Head of caudate nucleus (tissue), 42 donors: Measurements from ENCODE around the gene KRTAP5-4.
"Not testable (repeated sequence)": the region's sequence is repeated elsewhere in the genome, so short reads cannot be mapped to it uniquely, and the experiment has no call there.

ENCODE experiments used
- DNase-seq, 42 donors: peaks; one replicate each; pipeline versions ENCODE4 v3.0.0 to v3.0.0-alpha.2; 2020 to 2021; ENCODE audit warnings: mixed read lengths in 7 of 42
- intact Hi-C: fragments of 100-400 bp; cut with DNase I; formaldehyde crosslinking; loops from one replicate; pipeline ENCODE4 v1.15.0; 2022

KRTAP5-4 gene

GRCh38 chr11:1623716-1624115, 1.8 kb upstream of the KRTAP5-4 start:
- intact Hi-C loops = no loop called here
- DNase-seq = no peak

GRCh38 chr11:1619449-1619848, 2.5 kb downstream of the KRTAP5-4 start:
- DNase-seq = no peak
- intact Hi-C loops = no loop called here

GRCh38 chr11:1618231-1618630, 3.7 kb downstream of the KRTAP5-4 start:
- intact Hi-C loops = no loop called here
- DNase-seq = no peak

- intact Hi-C loops = no loop called here
- DNase-seq = no peak
Measured at GRCh38 chr11:1608363-1608762, 13.6 kb downstream of the KRTAP5-4 start, which contains the start of gene KRTAP5-3. Gene KRTAP5-3 (minus strand): TSS chr11:1608463. CDS start chr11:1608385, 78 bp downstream.

- intact Hi-C loops, DNase-seq: not testable (repeated sequence)
Measured at GRCh38 chr11:1607901-1608300, 14.0 kb downstream of the KRTAP5-4 start.

GRCh38 chr11:1607156-1607845, 14.6 kb downstream of the KRTAP5-4 start:
- DNase-seq, intact Hi-C loops: not testable (repeated sequence)

GRCh38 chr11:1605923-1606322, 16.0 kb downstream of the KRTAP5-4 start:
- intact Hi-C loops, DNase-seq: not testable (repeated sequence)

- DNase-seq = no peak
- intact Hi-C loops = no loop called here
Measured at GRCh38 chr11:1604711-1605110, 17.2 kb downstream of the KRTAP5-4 start.

GRCh38 chr11:1604181-1604580, 17.8 kb downstream of the KRTAP5-4 start:
- no peak for DNase-seq
- intact Hi-C loops = no loop called here

- intact Hi-C loops = no loop called here
- no peak for DNase-seq
Measured at GRCh38 chr11:1603629-1604028, 18.3 kb downstream of the KRTAP5-4 start.

GRCh38 chr11:1601663-1602062, 20.3 kb downstream of the KRTAP5-4 start:
- DNase-seq, intact Hi-C loops: not testable (repeated sequence)

GRCh38 chr11:1600626-1601025, 21.3 kb downstream of the KRTAP5-4 start:
- intact Hi-C loops = no loop called here
- peak in 8 of 42 donors; percentile 19 to 58 (median 32) for DNase-seq

- intact Hi-C loops = no loop called here
- peak in 14 of 42 donors; percentile 17 to 63 (median 37) for DNase-seq
Measured at GRCh38 chr11:1598816-1599215, 23.1 kb downstream of the KRTAP5-4 start.

GRCh38 chr11:1598406-1598805, 23.5 kb downstream of the KRTAP5-4 start:
- intact Hi-C loops, DNase-seq: not testable (repeated sequence)

GRCh38 chr11:1597994-1598380, 24.0 kb downstream of the KRTAP5-4 start, which contains the start of gene KRTAP5-2:
Gene KRTAP5-2 (minus strand): TSS chr11:1598294. CDS start chr11:1598250, 44 bp downstream.
- intact Hi-C loops = no loop called here
- DNase-seq = no peak

- peak in 25 of 42 donors; percentile 14 to 77 (median 34) for DNase-seq
- intact Hi-C loops = no loop called here
Measured at GRCh38 chr11:1597331-1597993, 24.5 kb downstream of the KRTAP5-4 start.

- intact Hi-C loops, DNase-seq: not testable (repeated sequence)
Measured at GRCh38 chr11:1596576-1597121, 25.3 kb downstream of the KRTAP5-4 start.

GRCh38 chr11:1595994-1596575, 25.9 kb downstream of the KRTAP5-4 start:
- intact Hi-C loops = not testable (repeated sequence)
- DNase-seq = peak in 23 of 42 donors; percentile 15 to 74 (median 40)

- DNase-seq = no peak
- intact Hi-C loops = no loop called here
Measured at GRCh38 chr11:1592628-1593027, 29.3 kb downstream of the KRTAP5-4 start.

- intact Hi-C loops = no loop called here
- DNase-seq = no peak
Measured at GRCh38 chr11:1589996-1590395, 31.9 kb downstream of the KRTAP5-4 start.
